Transverse colon (tissue), 4 donors: ENCODE results near the gene RPS5. TPM values are rescaled to one million over a fixed set of nuclear protein-coding genes. Genes with fewer than 3 reads are reported as not detected.

Experiments
- DNase-seq: peaks from one replicate; pipeline ENCODE4 v3.0.0-alpha.2; 2019
- H3K27ac ChIP-seq, 4 donors: fragments of 200-600 bp; sonication (generic); 2 replicates each; pipeline ENCODE4 v1.5.1; 2016 to 2018; ENCODE audit warnings: inconsistent platforms in 4 of 4
- H3K27me3 ChIP-seq: fragments of 200-600 bp; sonication (generic); 2 replicates; pipeline ENCODE4 v1.5.1; 2017; ENCODE audit warnings: inconsistent platforms
- H3K36me3 ChIP-seq, 4 donors: fragments of 200-600 bp; sonication (generic); 2 replicates each; pipeline ENCODE4 v1.5.1; 2017 to 2019; ENCODE audit warnings: inconsistent platforms in 4 of 4
- H3K4me1 ChIP-seq, 4 donors: fragments of 200-600 bp; sonication (generic); 2 replicates each; pipeline ENCODE4 v1.5.1; 2017 to 2020; ENCODE audit warnings: inconsistent platforms in 4 of 4
- H3K4me3 ChIP-seq, 4 donors: fragments of 200-600 bp; sonication (generic); 1 replicate in 1 of 4; 2 replicates in 3 of 4; pipeline versions ENCODE4 v1.5.1 to v1.6.1; 2017 to 2019; ENCODE audit warnings: inconsistent platforms in 4 of 4
- H3K9me3 ChIP-seq, 2 donors: fragments of 200-600 bp; sonication (generic); 2 replicates each; pipeline ENCODE4 v1.5.1; 2017 to 2019; ENCODE audit warnings: inconsistent platforms in 2 of 2
- EP300 ChIP-seq: sonication (generic); formaldehyde crosslinking; IDR thresholded peaks from one replicate; pipeline ENCODE4 v1.6.1; 2017; ENCODE audit warnings: antibody characterized with exemption, low read depth
- POLR2A ChIP-seq: fragments of 450-650 bp; IDR thresholded peaks from one replicate; pipeline ENCODE4 v1.6.1; 2016; ENCODE audit warnings: antibody characterized with exemption, mild to moderate bottlenecking, moderate library complexity
- POLR2AphosphoS5 ChIP-seq, 3 donors: sonication (generic); formaldehyde crosslinking; IDR thresholded peaks; one replicate each; pipeline ENCODE4 v1.6.1; 2016; ENCODE audit warnings: antibody characterized with exemption in 3 of 3
- WGBS, 2 donors: methylation state at CpG; one replicate each; pipeline ENCODE4 v1.1.5; 2018; ENCODE audit warnings: low coverage in 1 of 2; 5-methylcytosine and 5-hydroxymethylcytosine counted together
- in situ Hi-C, 4 donors: fragments of 200-750 bp; cut with MboI; loops; one replicate each; pipeline versions ENCODE4 v1.15.0 to v1.15.1; 2017; ENCODE audit warnings: low sequenced_read_pairs in 3 of 4, low pct_ligation_motif_present in 1 of 4, low pct_unique_long_range_greater_than_20kb in 1 of 4
- intact Hi-C: fragments of 100-400 bp; cut with DNase I; formaldehyde crosslinking; loops from one replicate; pipeline ENCODE4 v1.15.1; 2023; ENCODE audit warnings: low total_unique reads
- total RNA-seq, 4 donors: library from RNA; depleted of rRNA; stranded (reverse); fragments of >200 nt; gene quantifications; one replicate each; pipeline ENCODE4 v1.1.0, GENCODE V29; 2016
- TF ChIP-seq, protein P1 (sequence below), 5 experiments: fragments of 200-600 bp in 3 of 5; fragments of 450-650 bp in 2 of 5; sonication (generic) in 3 of 5; IDR thresholded peaks; 1 replicate in 2 of 5; 2 replicates in 3 of 5; pipeline ENCODE4 v1.5.1; 2016 to 2017; ENCODE audit warnings: antibody characterized with exemption in 5 of 5, inconsistent platforms in 3 of 5, mild to moderate bottlenecking in 2 of 5, moderate library complexity in 1 of 5

The RPS5 gene
- total RNA-seq, 4 donors from 2014 or later, result 513 to 1,129 (median 743) TPM

DNA sequence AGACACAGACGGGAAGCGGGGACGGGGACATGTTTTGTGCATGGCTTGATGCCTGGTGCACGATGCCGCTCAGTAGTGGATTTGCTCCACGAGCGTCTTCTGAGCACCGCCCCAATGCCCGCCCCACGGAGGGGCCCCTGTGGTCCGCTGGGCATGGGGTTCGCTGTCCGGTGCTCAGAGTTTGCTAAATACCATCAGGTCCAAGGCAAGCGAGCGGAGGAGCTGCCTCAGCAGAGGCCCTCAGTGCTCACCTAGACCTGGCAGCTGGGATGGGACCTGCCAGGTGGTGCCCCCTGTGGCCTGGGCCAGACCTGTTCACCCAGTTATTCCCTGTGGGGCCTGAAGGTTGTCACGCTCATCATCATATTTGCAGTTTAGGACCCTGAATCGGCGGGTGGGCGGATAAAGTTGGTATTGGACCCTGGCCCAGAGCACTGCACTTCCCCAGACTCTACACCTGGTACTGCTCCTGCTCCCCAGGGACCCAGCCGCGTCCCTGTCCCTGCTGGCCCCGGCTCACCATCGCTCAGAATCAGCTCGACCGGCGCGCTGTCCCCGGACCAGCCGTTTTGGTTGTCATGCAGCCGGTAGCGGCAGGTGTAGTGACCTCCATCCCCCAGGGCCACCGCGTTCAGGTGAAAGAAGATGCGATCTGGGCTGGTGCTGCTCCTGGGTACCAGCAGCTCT lies 36.1 kb upstream of the RPS5 start:
- Histone ChIP-seq H3K9me3 (no peaks in the 10 kb centered on the region), H3K27me3 (peaks cover 60% of the 10 kb centered on the region), H3K27ac (no peak overlapping the region), H3K4me1 (peaks cover 0 to 26% (median 8%) of the 10 kb centered on the region in 4 donors), H3K36me3 (no peaks in the 10 kb centered on the region), H3K4me3 (no peak overlapping the region)
- intact Hi-C loops, result no loop called here
- TF ChIP-seq, protein P1, sequence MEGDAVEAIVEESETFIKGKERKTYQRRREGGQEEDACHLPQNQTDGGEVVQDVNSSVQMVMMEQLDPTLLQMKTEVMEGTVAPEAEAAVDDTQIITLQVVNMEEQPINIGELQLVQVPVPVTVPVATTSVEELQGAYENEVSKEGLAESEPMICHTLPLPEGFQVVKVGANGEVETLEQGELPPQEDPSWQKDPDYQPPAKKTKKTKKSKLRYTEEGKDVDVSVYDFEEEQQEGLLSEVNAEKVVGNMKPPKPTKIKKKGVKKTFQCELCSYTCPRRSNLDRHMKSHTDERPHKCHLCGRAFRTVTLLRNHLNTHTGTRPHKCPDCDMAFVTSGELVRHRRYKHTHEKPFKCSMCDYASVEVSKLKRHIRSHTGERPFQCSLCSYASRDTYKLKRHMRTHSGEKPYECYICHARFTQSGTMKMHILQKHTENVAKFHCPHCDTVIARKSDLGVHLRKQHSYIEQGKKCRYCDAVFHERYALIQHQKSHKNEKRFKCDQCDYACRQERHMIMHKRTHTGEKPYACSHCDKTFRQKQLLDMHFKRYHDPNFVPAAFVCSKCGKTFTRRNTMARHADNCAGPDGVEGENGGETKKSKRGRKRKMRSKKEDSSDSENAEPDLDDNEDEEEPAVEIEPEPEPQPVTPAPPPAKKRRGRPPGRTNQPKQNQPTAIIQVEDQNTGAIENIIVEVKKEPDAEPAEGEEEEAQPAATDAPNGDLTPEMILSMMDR (IDR thresholded peaks at IDR 0.05), result no peak
- TF ChIP-seq EP300 (no peak), POLR2A (no peak)
- 85% methylated on average over 29 of the region's 34 CpGs; no CpG with 5 or more reads in 1 of the 2 donors for WGBS, 2 donors
- in situ Hi-C loops, result no loop called here
- DNase-seq, result no peak

DNA sequence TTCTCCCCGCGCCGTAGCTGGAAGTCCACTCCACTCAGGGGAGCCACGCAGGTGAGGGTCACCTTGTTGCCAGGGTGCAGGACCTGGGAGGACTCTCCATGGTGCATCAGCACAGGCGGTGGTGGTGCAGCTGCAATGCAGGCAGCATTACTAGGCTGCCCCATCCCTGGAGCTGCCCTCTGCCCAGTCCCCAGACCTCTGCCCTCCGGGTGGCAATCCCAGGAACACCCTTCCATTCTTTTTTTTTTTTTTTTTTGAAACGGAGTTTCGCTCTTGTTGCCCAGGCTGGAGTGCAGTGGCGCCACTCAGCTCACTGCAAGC lies 35.6 kb upstream of the RPS5 start:
- peaks cover 60% of the 10 kb centered on the region for H3K27me3 ChIP-seq
- no peak overlapping the region for H3K4me3 ChIP-seq
- H3K27ac ChIP-seq, result no peak overlapping the region
- WGBS, 2 donors, result 93 to 100% methylated on average over 2 to 8 of the region's 9 CpGs
- in situ Hi-C loops, result no loop called here
- H3K9me3 ChIP-seq, result no peaks in the 10 kb centered on the region
- H3K4me1 ChIP-seq, result peaks cover 0 to 28% (median 9%) of the 10 kb centered on the region in 4 donors
- no peaks in the 10 kb centered on the region for H3K36me3 ChIP-seq
- no peak for DNase-seq
- intact Hi-C loops, result no loop called here
- no peak for TF ChIP-seq POLR2A
- no peak for TF ChIP-seq EP300
- TF ChIP-seq POLR2AphosphoS5 (IDR thresholded peaks at IDR 0.05), result no peak
- TF ChIP-seq, protein P1 (IDR thresholded peaks at IDR 0.05), result no peak

DNA sequence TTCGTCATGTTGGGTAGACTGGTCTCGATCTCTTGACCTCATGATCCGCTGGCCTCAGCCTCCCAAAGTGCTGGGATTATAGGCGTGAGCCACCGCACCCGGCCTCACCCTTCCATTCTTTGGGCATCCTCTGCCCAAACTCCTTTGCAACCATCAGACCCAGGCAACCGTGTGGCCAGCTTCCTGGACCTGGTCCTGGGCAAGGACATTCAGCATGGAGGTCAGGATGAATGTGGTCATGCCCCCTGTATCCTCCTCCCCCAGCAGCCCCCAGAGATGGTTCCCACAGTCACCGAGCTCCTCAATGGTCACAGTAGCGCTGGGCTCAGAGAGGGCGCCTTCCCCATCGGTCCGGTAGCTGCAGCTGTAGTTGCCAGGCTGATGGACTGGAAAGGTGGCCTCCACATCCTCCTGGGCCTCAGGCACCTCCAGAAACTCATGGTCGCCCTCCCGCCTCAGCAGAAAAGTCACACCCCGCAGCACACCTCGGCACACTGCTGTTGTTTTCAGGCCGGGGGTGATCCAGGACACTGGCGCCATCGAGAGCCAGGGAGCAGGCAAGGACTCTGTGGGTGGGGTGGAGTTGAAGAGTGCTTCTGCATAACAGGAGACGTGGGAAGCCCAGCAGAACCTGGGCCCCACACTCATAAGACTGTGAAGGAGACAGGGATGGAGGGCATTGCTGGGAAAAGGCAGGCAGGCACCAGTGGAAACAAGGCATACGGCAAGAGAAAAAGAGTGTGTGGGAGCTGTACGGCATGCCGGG lies 34.9 kb upstream of the RPS5 start:
- no peak for TF ChIP-seq POLR2A
- no peak for TF ChIP-seq EP300
- no peak for TF ChIP-seq POLR2AphosphoS5 (IDR thresholded peaks at IDR 0.05)
- TF ChIP-seq, protein P1 (IDR thresholded peaks at IDR 0.05), result no peak
- in situ Hi-C loops, result no loop called here
- DNase-seq, result no peak
- Histone ChIP-seq H3K4me1 (peaks cover 0 to 27% (median 15%) of the 10 kb centered on the region in 4 donors), H3K36me3 (no peaks in the 10 kb centered on the region), H3K27me3 (peaks cover 58% of the 10 kb centered on the region), H3K4me3 (no peak overlapping the region), H3K9me3 (no peaks in the 10 kb centered on the region), H3K27ac (no peak overlapping the region)
- intact Hi-C loops, result no loop called here
- 86 to 90% methylated on average over 3 to 23 of the region's 23 CpGs for WGBS, 2 donors

DNA sequence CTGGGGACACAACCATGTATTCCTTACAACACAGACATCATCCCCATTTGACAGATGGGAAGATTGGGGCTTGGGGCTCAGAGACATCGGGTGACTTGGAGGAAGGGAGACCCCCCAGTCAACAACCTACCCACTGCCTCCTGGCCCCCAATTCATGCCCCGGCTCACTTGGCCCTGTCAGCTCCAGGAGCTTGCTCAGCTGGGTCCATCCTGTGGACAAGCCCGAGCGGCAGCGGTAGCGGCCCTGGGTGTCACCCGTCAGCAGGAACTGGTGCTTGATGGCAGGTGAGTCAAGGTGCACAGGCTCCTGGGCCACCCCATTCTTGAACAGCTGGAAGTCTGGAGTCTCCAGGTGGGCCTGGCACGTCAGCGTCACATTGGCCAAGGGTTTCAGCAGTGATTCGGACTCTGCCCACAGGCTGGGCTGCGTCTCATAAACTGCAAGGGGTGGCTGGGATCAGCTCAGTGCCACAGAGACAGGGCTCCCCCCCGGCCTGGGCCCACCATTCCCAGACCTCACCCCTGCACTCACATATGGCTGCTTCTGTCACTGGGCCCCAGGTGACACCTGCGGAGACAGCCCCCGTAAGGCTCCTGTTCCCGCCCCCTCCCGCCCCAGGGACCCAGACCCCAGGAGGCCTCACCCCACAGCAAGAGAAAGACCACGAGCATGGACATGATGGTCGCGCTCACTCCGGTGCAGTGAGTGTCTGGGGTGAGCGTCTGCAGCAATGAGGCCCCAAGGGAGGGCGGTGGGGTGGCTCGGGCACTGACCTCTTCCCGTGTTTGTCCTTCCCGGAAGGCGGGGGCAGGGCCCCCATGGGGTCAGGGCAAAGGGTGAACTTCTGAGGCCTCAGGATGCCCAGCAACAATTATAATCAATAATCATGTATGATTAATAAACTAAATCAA lies 34.1 kb upstream of the RPS5 start, which contains the start of gene A1BG:
Gene A1BG, minus strand, starts transcription at position 733 of the 912 bp plus-strand sequence. Its CDS starts 55 bp downstream, at position 678.
- Histone ChIP-seq H3K9me3 (no peaks in the 10 kb centered on the region), H3K36me3 (no peaks in the 10 kb centered on the region), H3K4me3 (no peak within 1 kb of the TSS), H3K27ac (no peak within 1 kb of the TSS), H3K27me3 (peaks cover 49% of the 10 kb centered on the region), H3K4me1 (peaks cover 0 to 27% (median 13%) of the 10 kb centered on the region in 4 donors)
- DNase-seq, result no peak
- WGBS, 2 donors, result 81 to 92% methylated on average over 5 to 24 of the region's 26 CpGs
- in situ Hi-C loops (no loop called here), intact Hi-C loops (no loop called here)
- TF ChIP-seq, protein P1 (IDR thresholded peaks at IDR 0.05), result no peak
- TF ChIP-seq POLR2A (no peak), EP300 (no peak), POLR2AphosphoS5 (IDR thresholded peaks at IDR 0.05) (no peak)
